Measurements from ENCODE around the gene CHD2. TPM values are rescaled to one million over a fixed set of nuclear protein-coding genes. Genes with fewer than 3 reads are reported as not detected.

Gene CHD2
- total RNA-seq, 2 donors from 2014 or later: 76.3 to 137 TPM

GRCh38 chr15:92928225-92928750 is 28.2 kb downstream of the CHD2 start:
- DNase-seq (ENCODE audit: low spot score): no peak
- WGBS: 96% methylated on average over 3 of the region's 3 CpGs
- Histone ChIP-seq H3K9me3 (no peaks in the 10 kb centered on the region), H3K4me3 (no peak overlapping the region), H3K27ac (no peak overlapping the region), H3K36me3 (peaks cover 0 to 4% of the 10 kb centered on the region in 2 donors), H3K27me3 (replicated peaks; ENCODE audit: insufficient read depth) (no peaks in the 10 kb centered on the region), H3K4me1 (replicated peaks) (no peaks in the 10 kb centered on the region)
- intact Hi-C loops (cut with DNase I): no loop called here
- TF ChIP-seq POLR2A (IDR thresholded peaks at IDR 0.05) (no peak), POLR2AphosphoS5 (IDR thresholded peaks at IDR 0.05) (no peak)
- TF ChIP-seq, protein P1, sequence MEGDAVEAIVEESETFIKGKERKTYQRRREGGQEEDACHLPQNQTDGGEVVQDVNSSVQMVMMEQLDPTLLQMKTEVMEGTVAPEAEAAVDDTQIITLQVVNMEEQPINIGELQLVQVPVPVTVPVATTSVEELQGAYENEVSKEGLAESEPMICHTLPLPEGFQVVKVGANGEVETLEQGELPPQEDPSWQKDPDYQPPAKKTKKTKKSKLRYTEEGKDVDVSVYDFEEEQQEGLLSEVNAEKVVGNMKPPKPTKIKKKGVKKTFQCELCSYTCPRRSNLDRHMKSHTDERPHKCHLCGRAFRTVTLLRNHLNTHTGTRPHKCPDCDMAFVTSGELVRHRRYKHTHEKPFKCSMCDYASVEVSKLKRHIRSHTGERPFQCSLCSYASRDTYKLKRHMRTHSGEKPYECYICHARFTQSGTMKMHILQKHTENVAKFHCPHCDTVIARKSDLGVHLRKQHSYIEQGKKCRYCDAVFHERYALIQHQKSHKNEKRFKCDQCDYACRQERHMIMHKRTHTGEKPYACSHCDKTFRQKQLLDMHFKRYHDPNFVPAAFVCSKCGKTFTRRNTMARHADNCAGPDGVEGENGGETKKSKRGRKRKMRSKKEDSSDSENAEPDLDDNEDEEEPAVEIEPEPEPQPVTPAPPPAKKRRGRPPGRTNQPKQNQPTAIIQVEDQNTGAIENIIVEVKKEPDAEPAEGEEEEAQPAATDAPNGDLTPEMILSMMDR (IDR thresholded peaks at IDR 0.05): no peak

- peaks cover 0 to 4% of the 10 kb centered on the region in 2 donors for H3K36me3 ChIP-seq
- no peak overlapping the region for H3K4me3 ChIP-seq
- intact Hi-C loops (cut with DNase I): no loop called here
- no peaks in the 10 kb centered on the region for H3K27me3 ChIP-seq (replicated peaks; ENCODE audit: insufficient read depth)
- TF ChIP-seq POLR2A (IDR thresholded peaks at IDR 0.05): no peak
- TF ChIP-seq POLR2AphosphoS5 (IDR thresholded peaks at IDR 0.05): no peak
- TF ChIP-seq, protein P1 (IDR thresholded peaks at IDR 0.05): no peak
- DNase-seq (ENCODE audit: low spot score): no peak
- no peak overlapping the region for H3K27ac ChIP-seq
- no peaks in the 10 kb centered on the region for H3K9me3 ChIP-seq
- no peaks in the 10 kb centered on the region for H3K4me1 ChIP-seq (replicated peaks)
- WGBS: 90% methylated on average over 6 of the region's 6 CpGs
These were observed 28.9 kb downstream of the CHD2 start for GRCh38 chr15:92929002-92929401.

GRCh38 chr15:92930054-92930621 is 30.0 kb downstream of the CHD2 start:
- Histone ChIP-seq H3K4me3 (no peak overlapping the region), H3K27ac (no peak overlapping the region), H3K36me3 (peaks cover 0 to 4% of the 10 kb centered on the region in 2 donors), H3K27me3 (replicated peaks; ENCODE audit: insufficient read depth) (no peaks in the 10 kb centered on the region), H3K9me3 (no peaks in the 10 kb centered on the region), H3K4me1 (replicated peaks) (no peaks in the 10 kb centered on the region)
- 59% methylated on average over 3 of the region's 3 CpGs for WGBS
- intact Hi-C loops (cut with DNase I): no loop called here
- TF ChIP-seq, protein P1 (IDR thresholded peaks at IDR 0.05): no peak
- TF ChIP-seq POLR2AphosphoS5 (IDR thresholded peaks at IDR 0.05): no peak
- DNase-seq (ENCODE audit: low spot score): no peak

DNA sequence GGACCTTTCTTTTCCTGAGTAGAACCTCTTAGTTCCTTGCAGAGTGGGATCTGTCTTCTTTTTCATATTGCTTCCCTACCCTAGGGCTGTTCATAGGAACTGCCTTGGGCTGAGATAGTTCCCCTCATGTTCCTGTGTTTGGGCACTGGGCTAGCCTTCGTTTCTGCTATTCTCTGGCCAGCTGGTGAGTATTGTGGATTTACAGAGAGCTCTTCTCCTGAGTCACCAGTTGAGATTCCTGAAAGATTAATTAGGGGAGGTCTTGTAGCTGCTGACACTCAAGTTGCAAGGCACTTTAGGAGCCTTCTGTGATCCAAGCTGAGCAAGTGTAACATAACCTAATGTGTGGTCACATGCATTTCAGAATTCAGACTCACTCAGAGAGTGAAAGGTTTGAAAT is 30.7 kb downstream of the CHD2 start:
- no peak overlapping the region for H3K27ac ChIP-seq
- no peak overlapping the region for H3K4me3 ChIP-seq
- no peaks in the 10 kb centered on the region for H3K27me3 ChIP-seq (replicated peaks; ENCODE audit: insufficient read depth)
- H3K36me3 ChIP-seq: peaks cover 0 to 4% of the 10 kb centered on the region in 2 donors
- H3K4me1 ChIP-seq (replicated peaks): no peaks in the 10 kb centered on the region
- 21% methylated on average over 1 of the region's 1 CpG for WGBS
- no peak for DNase-seq (ENCODE audit: low spot score)
- intact Hi-C loops (cut with DNase I): no loop called here
- TF ChIP-seq POLR2A (IDR thresholded peaks at IDR 0.05) (no peak), POLR2AphosphoS5 (IDR thresholded peaks at IDR 0.05) (no peak)
- TF ChIP-seq, protein P1 (IDR thresholded peaks at IDR 0.05): no peak
- no peaks in the 10 kb centered on the region for H3K9me3 ChIP-seq
